K562 (cell line): ENCODE data around the gene CCNB1IP1. TPM values are rescaled to one million over a fixed set of nuclear protein-coding genes. Genes with fewer than 3 reads are reported as not detected.
A peak's percentile ranks its signal among the peaks of the same experiment; 100 is the strongest.

Experiments used
- AFF4 ChIP-seq: sonication (generic); formaldehyde crosslinking; IDR thresholded peaks from 2 replicates; pipeline ENCODE4 v1.8.0; 2023; ENCODE audit warnings: mild to moderate bottlenecking, missing genetic modification reagents
- BHLHE40 ChIP-seq: IDR thresholded peaks from 2 replicates; pipeline ENCODE4 v1.6.1; 2011; ENCODE audit warnings: low read length, improper control_type of control experiment
- CSDE1 ChIP-seq, 2 experiments: fragments of 450-650 bp; IDR thresholded peaks; 2 replicates each; pipeline ENCODE4 v1.6.1; 2016; ENCODE audit warnings: mild to moderate bottlenecking in 1 of 2
- DDX20 ChIP-seq: fragments of 450-650 bp; IDR thresholded peaks from 2 replicates; pipeline ENCODE4 v1.6.1; 2016; ENCODE audit warnings: missing genetic modification characterization, low read depth, mild to moderate bottlenecking, missing compliant biosample characterization, moderate library complexity
- E2F6 ChIP-seq, 2 experiments: IDR thresholded peaks; 2 replicates each; pipeline ENCODE4 v1.6.1; 2011; ENCODE audit warnings: borderline replicate concordance in 1 of 2, control low read depth in 1 of 2, low read depth in 1 of 2, low read length in 1 of 2, mild to moderate bottlenecking in 1 of 2, mixed read lengths in 1 of 2, moderate library complexity in 1 of 2; ENCODE audit not compliant: insufficient read depth in 1 of 2, insufficient read length in 1 of 2, poor library complexity in 1 of 2, severe bottlenecking in 1 of 2; ENCODE audit errors: extremely low read depth in 1 of 2
- ESRRA ChIP-seq: fragments of 450-650 bp; IDR thresholded peaks from 2 replicates; pipeline ENCODE4 v1.6.1; 2014; ENCODE audit warnings: low read depth, mild to moderate bottlenecking, moderate library complexity, borderline replicate concordance
- HEY1 ChIP-seq: fragments of 250-450 bp; sonication (Bioruptor Pico); IDR thresholded peaks from 2 replicates; pipeline ENCODE4 v1.5.0; 2020; ENCODE audit warnings: mild to moderate bottlenecking, moderate library complexity, borderline replicate concordance
- KAT7 ChIP-seq: sonication (generic); formaldehyde crosslinking; IDR thresholded peaks from 2 replicates; pipeline ENCODE4 v1.8.0; 2022; ENCODE audit warnings: missing genetic modification reagents, mild to moderate bottlenecking, borderline replicate concordance
- MBD2 ChIP-seq: sonication (generic); IDR thresholded peaks from 2 replicates; pipeline ENCODE4 v1.6.1; 2016; ENCODE audit warnings: low read depth, borderline replicate concordance
- MCM5 ChIP-seq: fragments of 450-650 bp; IDR thresholded peaks from 2 replicates; pipeline ENCODE4 v1.6.1; 2016; ENCODE audit warnings: low read depth
- MTA2 ChIP-seq: fragments of 450-650 bp; IDR thresholded peaks from 2 replicates; pipeline ENCODE4 v1.6.1; 2016; ENCODE audit warnings: low read depth
- NR2F6 ChIP-seq: fragments of 450-650 bp; formaldehyde crosslinking; IDR thresholded peaks from 2 replicates; pipeline ENCODE4 v1.4.0; 2020; ENCODE audit warnings: mild to moderate bottlenecking
- RBM14 ChIP-seq: fragments of 200-400 bp; formaldehyde crosslinking; IDR thresholded peaks from 2 replicates; pipeline ENCODE4 v1.6.1; 2018; ENCODE audit warnings: low read depth, mild to moderate bottlenecking, low read length, moderate library complexity, borderline replicate concordance; ENCODE audit not compliant: insufficient read depth
- SETDB1 ChIP-seq: IDR thresholded peaks from one replicate; pipeline ENCODE4 v1.6.1; 2012; ENCODE audit warnings: low read length, control low read depth, inconsistent platforms
- SREBF2 ChIP-seq: sonication (generic); formaldehyde crosslinking; IDR thresholded peaks from 2 replicates; pipeline ENCODE4 v1.4.0; 2020; ENCODE audit warnings: mild to moderate bottlenecking, missing genetic modification reagents
- ZNF143 ChIP-seq: sonication (generic); formaldehyde crosslinking; IDR thresholded peaks from 2 replicates; pipeline ENCODE4 v1.9.0; 2022; ENCODE audit warnings: mild to moderate bottlenecking, missing genetic modification reagents
- ZNF197 ChIP-seq: fragments of 200-800 bp; sonication (Bioruptor generic); IDR thresholded peaks from 2 replicates; pipeline ENCODE4 v1.6.1; 2016; ENCODE audit warnings: low read depth, missing genetic modification characterization, missing compliant biosample characterization
- polyA plus RNA-seq, 8 experiments: library from polyadenylated mRNA; depleted of rRNA in 4 of 8; stranded (reverse) in 5 of 8; unstranded in 3 of 8; fragments of >200 nt; fragmentation: Nextera tagmentation in 2 of 8; fragmentation: Illumina TruSeq in 1 of 8; extraction: Ambion mirVana in 2 of 8; extraction: Trizol in 1 of 8; gene quantifications; 2 replicates each; pipeline versions ENCODE4 v1.2.1 to v1.2.3, GENCODE V29; 2011 to 2014; ENCODE audit warnings: inconsistent platforms in 1 of 8, missing spikeins in 1 of 8
- total RNA-seq, 7 experiments: library from RNA; depleted of rRNA in 6 of 7; stranded (reverse); fragments of >200 nt in 6 of 7; fragmentation: Illumina TruSeq in 2 of 7; extraction: Trizol in 2 of 7; gene quantifications; 2 replicates each; pipeline versions ENCODE4 v1.2.1 to v1.2.3, GENCODE V29; 2011 to 2021; ENCODE audit warnings: low replicate concordance in 1 of 7
- TF ChIP-seq, protein P1 (sequence below): fragments of 450-650 bp; IDR thresholded peaks from 2 replicates; pipeline ENCODE4 v1.6.1; 2014; ENCODE audit warnings: low read depth, mild to moderate bottlenecking, moderate library complexity, borderline replicate concordance
- TF ChIP-seq, protein P2 (sequence below), 2 experiments: fragments of 450-650 bp; conservative IDR thresholded peaks; 2 replicates each; pipeline ENCODE4 v1.6.1; 2017; ENCODE audit warnings: mild to moderate bottlenecking in 2 of 2, moderate library complexity in 2 of 2

The CCNB1IP1 gene
- total and polyA plus RNA-seq, 9 of the 15 experiments (the other 6 are each of a cell fraction or from before 2014, with no cell fraction given), result 51.8 to 152 (median 81.0) TPM

DNA sequence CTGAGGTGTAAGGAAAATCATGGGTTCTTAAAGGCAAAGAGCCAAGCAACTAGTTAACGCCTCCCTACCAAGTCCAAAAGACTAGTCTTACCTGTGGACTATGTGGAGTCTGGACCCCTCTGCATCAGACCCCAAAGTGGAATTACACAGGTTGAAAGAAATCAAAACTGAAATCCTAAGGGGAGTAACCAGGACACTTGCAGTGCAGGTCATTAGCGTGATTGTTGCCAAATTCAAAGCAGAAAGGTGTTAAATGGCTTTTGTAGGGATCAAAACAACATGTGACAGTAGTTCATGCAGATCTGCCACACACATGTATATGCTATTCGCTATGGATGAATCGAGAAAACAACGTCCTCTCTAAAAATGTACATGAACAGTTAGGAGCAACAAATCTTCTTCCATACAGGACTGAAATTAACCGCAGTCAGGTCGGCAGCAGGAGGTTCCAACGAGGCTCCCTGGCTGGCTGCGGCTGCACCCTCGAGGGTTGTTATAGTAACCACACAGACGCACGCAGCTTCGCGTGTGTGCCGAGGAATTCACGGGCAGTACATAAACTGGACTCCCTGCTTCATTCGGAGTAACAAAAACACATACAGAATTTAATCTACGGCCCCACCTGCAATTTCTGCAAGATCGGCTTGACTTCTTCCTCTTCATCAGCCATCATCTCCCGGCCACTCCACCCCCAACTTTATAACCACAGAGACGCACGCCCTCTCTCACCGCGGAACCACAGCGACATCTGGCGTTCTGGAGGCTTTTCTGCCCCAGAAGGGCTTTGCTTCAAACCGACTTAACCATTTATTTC, 27.6 kb downstream of the CCNB1IP1 start, which contains the start of gene TTC5 (continued):
- peak in 1 of 2 experiments; percentile 32 for TF ChIP-seq E2F6 (IDR thresholded peaks at IDR 0.05; ENCODE audit: borderline replicate concordance in 1 of 2, extremely low read depth in 1 of 2, insufficient read depth in 1 of 2, insufficient read length in 1 of 2, low read depth in 1 of 2, low read length in 1 of 2, poor library complexity in 1 of 2, severe bottlenecking in 1 of 2)
- TF ChIP-seq, protein P1, sequence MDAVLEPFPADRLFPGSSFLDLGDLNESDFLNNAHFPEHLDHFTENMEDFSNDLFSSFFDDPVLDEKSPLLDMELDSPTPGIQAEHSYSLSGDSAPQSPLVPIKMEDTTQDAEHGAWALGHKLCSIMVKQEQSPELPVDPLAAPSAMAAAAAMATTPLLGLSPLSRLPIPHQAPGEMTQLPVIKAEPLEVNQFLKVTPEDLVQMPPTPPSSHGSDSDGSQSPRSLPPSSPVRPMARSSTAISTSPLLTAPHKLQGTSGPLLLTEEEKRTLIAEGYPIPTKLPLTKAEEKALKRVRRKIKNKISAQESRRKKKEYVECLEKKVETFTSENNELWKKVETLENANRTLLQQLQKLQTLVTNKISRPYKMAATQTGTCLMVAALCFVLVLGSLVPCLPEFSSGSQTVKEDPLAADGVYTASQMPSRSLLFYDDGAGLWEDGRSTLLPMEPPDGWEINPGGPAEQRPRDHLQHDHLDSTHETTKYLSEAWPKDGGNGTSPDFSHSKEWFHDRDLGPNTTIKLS, result peak; percentile 58; the same call in 1 of the 2 replicates
- no peak for TF ChIP-seq MCM5
- TF ChIP-seq CSDE1 (IDR thresholded peaks at IDR 0.05), result 0 out of 4 replicates have a peak, but pooled peaks of 1 of the 2 experiments have one; percentile 22
- TF ChIP-seq MTA2, result no peak
- peak; percentile 68; the same call in 1 of the 2 replicates for TF ChIP-seq ESRRA
- TF ChIP-seq SETDB1, result no peak
- no peak for TF ChIP-seq NR2F6 (CRISPR knock-in tag)
- TF ChIP-seq MBD2, result no peak
- TF ChIP-seq KAT7, result no peak
- TF ChIP-seq ZNF197 (CRISPR knock-in tag), result no peak
- no peak for TF ChIP-seq RBM14
- no peak for TF ChIP-seq SREBF2
- TF ChIP-seq ZNF143 (CRISPR knock-in tag), result no peak
- TF ChIP-seq DDX20 (tag), result no peak
- TF ChIP-seq, protein P2, sequence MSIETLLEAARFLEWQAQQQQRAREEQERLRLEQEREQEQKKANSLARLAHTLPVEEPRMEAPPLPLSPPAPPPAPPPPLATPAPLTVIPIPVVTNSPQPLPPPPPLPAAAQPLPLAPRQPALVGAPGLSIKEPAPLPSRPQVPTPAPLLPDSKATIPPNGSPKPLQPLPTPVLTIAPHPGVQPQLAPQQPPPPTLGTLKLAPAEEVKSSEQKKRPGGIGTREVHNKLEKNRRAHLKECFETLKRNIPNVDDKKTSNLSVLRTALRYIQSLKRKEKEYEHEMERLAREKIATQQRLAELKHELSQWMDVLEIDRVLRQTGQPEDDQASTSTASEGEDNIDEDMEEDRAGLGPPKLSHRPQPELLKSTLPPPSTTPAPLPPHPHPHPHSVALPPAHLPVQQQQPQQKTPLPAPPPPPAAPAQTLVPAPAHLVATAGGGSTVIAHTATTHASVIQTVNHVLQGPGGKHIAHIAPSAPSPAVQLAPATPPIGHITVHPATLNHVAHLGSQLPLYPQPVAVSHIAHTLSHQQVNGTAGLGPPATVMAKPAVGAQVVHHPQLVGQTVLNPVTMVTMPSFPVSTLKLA (conservative IDR thresholded peaks at IDR 0.05), result peak; percentile 78 to 84
- TF ChIP-seq BHLHE40, result 0 out of 2 replicates have a peak, but pooled peaks have one; percentile 5
- 0 out of 2 replicates have a peak, but pooled peaks have one; percentile 44 for TF ChIP-seq AFF4 (CRISPR knock-in tag)
- TF ChIP-seq HEY1 (CRISPR knock-in tag), result no peak
